PFSK-1 (cell line): Measurements from ENCODE around the gene TBC1D16.

ENCODE experiments used
- REST ChIP-seq, 2 experiments: IDR thresholded peaks; 2 replicates each; pipeline versions ENCODE4 v1.6.1 to v1.8.0; 2011 to 2012; ENCODE audit warnings: low read depth in 2 of 2, low read length in 2 of 2, control low read depth in 1 of 2, inconsistent platforms in 1 of 2, mild to moderate bottlenecking in 1 of 2, moderate library complexity in 1 of 2; ENCODE audit not compliant: insufficient read depth in 1 of 2
- SIN3A ChIP-seq: IDR thresholded peaks from 2 replicates; pipeline ENCODE4 v1.6.1; 2012; ENCODE audit warnings: mild to moderate bottlenecking, low read length, moderate library complexity, borderline replicate concordance; ENCODE audit not compliant: insufficient read depth

GRCh38 chr17:79986411-79987186 is 49.1 kb downstream of the TBC1D16 start:
- TF ChIP-seq SIN3A: no peak
- TF ChIP-seq REST (IDR thresholded peaks at IDR 0.05; ENCODE audit: insufficient read depth in 1 of 2, low read depth in 2 of 2, low read length in 2 of 2): no peak
